ENCODE results near the gene SMIM43. TPM values are rescaled to one million over a fixed set of nuclear protein-coding genes. Genes with fewer than 3 reads are reported as not detected.

SMIM43 gene
- polyA plus RNA-seq (2011; rRNA removed) (6.0 and 7.4 TPM in 2 replicates), polyA minus RNA-seq (2011; rRNA and poly(A)+ RNA removed) (2.0 and 2.2 TPM in 2 replicates)

GRCh38 chr4:121764702-121765367 lies at the start of gene SMIM43:
TSS of gene SMIM43 (minus strand) at chr4:121765164. CDS start at chr4:121765105, 59 bp downstream.
- ChIA-PET CTCF (interaction anchor here (0.6 to 1.4 kb wide), 6 partner anchors 13 to 302 kb away, joined by 3 to 11 read pairs (median 3); no protein-coding TSS in a partner anchor), POLR2A (no interaction called here)
- peak within 1 kb of the TSS; percentile 69 for H3K4me3 ChIP-seq (ENCODE audit: low read depth, low read length)
- no peaks in the 10 kb centered on the region; the same call in 1 of the 2 replicates for H3K9me3 ChIP-seq (ENCODE audit: control insufficient read depth, insufficient read depth, low read length)
- TF ChIP-seq CTCF (IDR thresholded peaks at IDR 0.05; ENCODE audit: low read depth, low read length): no peak
- H3K27ac ChIP-seq (ENCODE audit: low read depth, low read length): no peak within 1 kb of the TSS
- no peak for DNase-seq (ENCODE audit: low read depth, low spot score)
- H3K27me3 ChIP-seq (ENCODE audit: control insufficient read depth, insufficient read depth, low read length): no peaks in the 10 kb centered on the region

- POLR2A ChIA-PET: no interaction called here
- no peak for DNase-seq (ENCODE audit: low read depth, low spot score)
- H3K27me3 ChIP-seq (ENCODE audit: control insufficient read depth, insufficient read depth, low read length): no peaks in the 10 kb centered on the region
- no peak overlapping the region for H3K4me3 ChIP-seq (ENCODE audit: low read depth, low read length)
- no peak overlapping the region for H3K27ac ChIP-seq (ENCODE audit: low read depth, low read length)
- no peak for TF ChIP-seq CTCF (IDR thresholded peaks at IDR 0.05; ENCODE audit: low read depth, low read length)
- CTCF ChIA-PET: interaction anchor here (1.0 kb wide), 1 partner anchor 133 kb away, joined by 5 read pairs; no protein-coding TSS in a partner anchor
- H3K9me3 ChIP-seq (ENCODE audit: control insufficient read depth, insufficient read depth, low read length): no peaks in the 10 kb centered on the region
These were observed 49.8 kb upstream of the SMIM43 start for GRCh38 chr4:121814756-121815155.

GRCh38 chr4:121811122-121811521 lies 46.2 kb upstream of the SMIM43 start:
- POLR2A ChIA-PET: no interaction called here
- DNase-seq (ENCODE audit: low read depth, low spot score): no peak
- CTCF ChIA-PET: no interaction called here
- TF ChIP-seq CTCF (IDR thresholded peaks at IDR 0.05; ENCODE audit: low read depth, low read length): no peak
- Histone ChIP-seq H3K27ac (ENCODE audit: low read depth, low read length) (no peak overlapping the region), H3K27me3 (ENCODE audit: control insufficient read depth, insufficient read depth, low read length) (no peaks in the 10 kb centered on the region), H3K4me3 (ENCODE audit: low read depth, low read length) (no peak overlapping the region), H3K9me3 (ENCODE audit: control insufficient read depth, insufficient read depth, low read length) (no peaks in the 10 kb centered on the region)

- H3K4me3 ChIP-seq (ENCODE audit: low read depth, low read length): no peak overlapping the region
- no peak overlapping the region for H3K27ac ChIP-seq (ENCODE audit: low read depth, low read length)
- H3K27me3 ChIP-seq (ENCODE audit: control insufficient read depth, insufficient read depth, low read length): no peaks in the 10 kb centered on the region
- no peaks in the 10 kb centered on the region for H3K9me3 ChIP-seq (ENCODE audit: control insufficient read depth, insufficient read depth, low read length)
- TF ChIP-seq CTCF (IDR thresholded peaks at IDR 0.05; ENCODE audit: low read depth, low read length): no peak
- ChIA-PET POLR2A (interaction anchor here (1.1 kb wide), 1 partner anchor 109 kb away, joined by 3 read pairs; the partner anchor contains the start of gene ANXA5), CTCF (no interaction called here)
- DNase-seq (ENCODE audit: low read depth, low spot score): no peak
These were observed 41.4 kb upstream of the SMIM43 start for GRCh38 chr4:121806411-121806810.

- TF ChIP-seq CTCF (IDR thresholded peaks at IDR 0.05; ENCODE audit: low read depth, low read length): no peak
- POLR2A ChIA-PET: interaction anchor here (0.8 to 0.9 kb wide), 2 partner anchors 12 to 133 kb away, joined by 3 to 4 read pairs; no protein-coding TSS in a partner anchor
- CTCF ChIA-PET: no interaction called here
These were observed 36.7 kb upstream of the SMIM43 start for GRCh38 chr4:121801715-121802075.

More at GRCh38 chr4:121801715-121802075, 36.7 kb upstream of the SMIM43 start:
- Histone ChIP-seq H3K27ac (ENCODE audit: low read depth, low read length) (no peak overlapping the region), H3K27me3 (ENCODE audit: control insufficient read depth, insufficient read depth, low read length) (no peaks in the 10 kb centered on the region), H3K9me3 (ENCODE audit: control insufficient read depth, insufficient read depth, low read length) (no peaks in the 10 kb centered on the region), H3K4me3 (ENCODE audit: low read depth, low read length) (peak overlapping the region; percentile 96)
- no peak for DNase-seq (ENCODE audit: low read depth, low spot score)
